ENCODE measurements around the gene RAP1GAP2.

- TF ChIP-seq CTCF (IDR thresholded peaks at IDR 0.05) (no peak), POLR2A (IDR thresholded peaks at IDR 0.05) (no peak)
Observed at GRCh38 chr17:2924211-2924610, 128.0 kb downstream of the RAP1GAP2 start.
